ENCODE results near the gene SLC28A3.
"Not testable (repeated sequence)": the region's sequence is repeated elsewhere in the genome, so short reads cannot be mapped to it uniquely, and the experiment has no call there.

SLC28A3 gene, protein sequence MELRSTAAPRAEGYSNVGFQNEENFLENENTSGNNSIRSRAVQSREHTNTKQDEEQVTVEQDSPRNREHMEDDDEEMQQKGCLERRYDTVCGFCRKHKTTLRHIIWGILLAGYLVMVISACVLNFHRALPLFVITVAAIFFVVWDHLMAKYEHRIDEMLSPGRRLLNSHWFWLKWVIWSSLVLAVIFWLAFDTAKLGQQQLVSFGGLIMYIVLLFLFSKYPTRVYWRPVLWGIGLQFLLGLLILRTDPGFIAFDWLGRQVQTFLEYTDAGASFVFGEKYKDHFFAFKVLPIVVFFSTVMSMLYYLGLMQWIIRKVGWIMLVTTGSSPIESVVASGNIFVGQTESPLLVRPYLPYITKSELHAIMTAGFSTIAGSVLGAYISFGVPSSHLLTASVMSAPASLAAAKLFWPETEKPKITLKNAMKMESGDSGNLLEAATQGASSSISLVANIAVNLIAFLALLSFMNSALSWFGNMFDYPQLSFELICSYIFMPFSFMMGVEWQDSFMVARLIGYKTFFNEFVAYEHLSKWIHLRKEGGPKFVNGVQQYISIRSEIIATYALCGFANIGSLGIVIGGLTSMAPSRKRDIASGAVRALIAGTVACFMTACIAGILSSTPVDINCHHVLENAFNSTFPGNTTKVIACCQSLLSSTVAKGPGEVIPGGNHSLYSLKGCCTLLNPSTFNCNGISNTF

GRCh38 chr9:84340535-84340934, at the start of gene SLC28A3:
Gene SLC28A3 (minus strand): TSS chr9:84340758. CDS start chr9:84340633, 125 bp downstream.
- DNase-seq: no peak

DNA sequence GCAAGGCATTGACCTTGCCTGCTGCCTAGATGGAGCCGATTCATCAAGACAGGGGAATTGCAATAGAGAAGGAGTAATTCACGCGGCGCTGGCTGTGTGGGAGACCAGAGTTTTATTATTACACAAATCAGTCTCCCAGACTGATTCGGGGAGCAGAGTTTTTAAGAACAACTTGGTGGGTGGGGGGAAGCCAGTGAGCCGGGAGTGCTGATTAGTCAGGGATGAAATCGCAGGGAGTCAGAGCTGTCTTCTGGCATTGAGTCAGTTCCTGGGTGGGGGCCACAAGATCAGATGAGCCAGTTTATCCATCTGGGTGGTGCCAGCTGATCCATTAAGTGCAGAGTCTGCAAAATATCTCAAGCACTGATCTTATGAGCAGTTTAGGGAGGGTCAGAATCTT, 49.7 kb upstream of the SLC28A3 start:
- not testable (repeated sequence) for DNase-seq

DNA sequence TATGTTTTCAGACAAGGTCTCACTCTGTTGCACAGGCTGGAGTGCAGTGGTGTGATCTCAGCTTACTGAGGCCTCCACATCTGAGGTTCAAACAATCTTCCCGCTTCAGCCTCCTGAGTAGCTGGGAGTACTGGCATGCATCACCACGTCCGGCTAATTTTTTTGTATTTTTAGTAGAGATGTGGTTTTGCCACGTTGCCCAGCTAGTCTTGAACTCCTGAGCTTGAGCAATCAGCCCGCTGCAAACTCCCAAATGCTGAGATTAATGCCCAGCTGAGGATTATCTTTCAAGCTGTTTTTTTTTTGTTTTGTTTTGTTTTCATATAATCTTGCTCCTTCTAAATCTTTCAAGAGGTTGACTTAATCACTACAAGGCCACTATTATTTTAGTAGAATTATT, 47.3 kb upstream of the SLC28A3 start:
- no peak for DNase-seq

- no peak for DNase-seq
Measured at GRCh38 chr9:84386753-84387152, 46.2 kb upstream of the SLC28A3 start.

DNA sequence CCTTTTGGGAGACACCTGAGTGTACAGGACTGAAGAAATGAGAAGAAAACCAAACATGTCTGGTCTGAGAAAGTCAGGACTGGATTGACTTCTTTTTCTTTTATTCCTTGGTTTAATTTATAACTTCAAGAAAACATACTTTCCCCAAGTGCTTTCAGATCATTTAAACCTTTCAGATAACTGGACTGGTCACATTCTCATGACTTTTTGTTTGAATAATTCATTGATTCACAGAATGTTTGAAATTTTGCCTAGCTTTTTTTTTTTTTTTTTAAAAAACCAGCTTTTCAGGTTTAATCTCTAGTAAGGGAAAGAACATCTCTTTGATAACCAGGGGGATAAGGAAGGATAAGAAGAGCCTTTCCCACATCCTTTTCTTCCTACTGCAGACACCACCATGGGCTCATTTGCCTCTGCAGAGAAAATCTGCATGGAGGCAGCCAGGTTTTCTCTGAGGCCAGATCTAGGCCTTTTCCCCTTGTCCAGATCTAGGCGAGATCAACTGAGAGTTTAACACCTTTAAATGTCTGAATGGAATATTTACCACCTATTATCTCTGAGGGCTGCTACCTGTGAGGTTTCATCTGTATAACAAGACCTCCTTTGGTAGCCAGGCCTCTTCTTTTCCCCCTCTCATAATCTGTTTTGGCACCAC, 45.0 kb upstream of the SLC28A3 start:
- DNase-seq: no peak

- no peak for DNase-seq
Measured at GRCh38 chr9:84384617-84385016, 44.1 kb upstream of the SLC28A3 start.

DNA sequence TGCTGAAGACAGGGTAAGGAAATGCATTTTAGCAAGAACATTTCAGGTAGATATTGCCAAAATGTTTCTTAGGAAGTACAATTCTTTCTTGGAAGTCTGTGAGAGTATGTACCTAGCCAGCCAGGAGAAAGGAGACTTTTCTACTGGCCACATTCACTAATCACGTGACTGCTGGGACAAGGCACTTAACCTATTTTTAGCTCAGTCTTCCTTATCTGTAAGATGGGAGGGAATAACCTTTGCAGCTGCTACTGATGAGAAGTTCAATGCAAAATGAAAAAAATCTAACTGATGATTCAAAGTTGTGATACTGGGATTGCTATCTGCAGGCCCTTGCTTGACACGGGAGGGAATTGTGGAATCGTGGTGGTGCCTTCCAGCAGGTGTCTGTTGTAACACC, 42.6 kb upstream of the SLC28A3 start:
- DNase-seq: no peak

DNA sequence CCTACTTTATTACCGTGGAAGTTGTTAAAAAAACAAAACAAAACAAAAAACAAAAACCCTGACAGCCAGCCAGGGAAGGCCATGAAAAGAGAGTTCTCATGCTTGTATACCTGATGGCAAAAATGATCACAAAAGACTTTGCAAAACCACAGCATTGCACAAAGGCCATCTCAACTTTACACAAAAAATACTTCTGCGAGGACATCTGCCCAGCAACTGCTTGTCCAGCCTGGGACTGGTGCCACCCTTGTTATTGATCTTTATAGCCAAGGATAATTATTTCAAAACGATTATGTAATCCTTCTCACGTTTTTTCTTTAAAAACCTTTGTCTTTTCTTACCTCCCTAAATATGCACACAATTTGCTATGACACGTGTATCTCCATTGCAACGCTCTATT, 42.2 kb upstream of the SLC28A3 start:
- DNase-seq: no peak

- no peak for DNase-seq
Measured at GRCh38 chr9:84381508-84381907, 41.0 kb upstream of the SLC28A3 start.

DNA sequence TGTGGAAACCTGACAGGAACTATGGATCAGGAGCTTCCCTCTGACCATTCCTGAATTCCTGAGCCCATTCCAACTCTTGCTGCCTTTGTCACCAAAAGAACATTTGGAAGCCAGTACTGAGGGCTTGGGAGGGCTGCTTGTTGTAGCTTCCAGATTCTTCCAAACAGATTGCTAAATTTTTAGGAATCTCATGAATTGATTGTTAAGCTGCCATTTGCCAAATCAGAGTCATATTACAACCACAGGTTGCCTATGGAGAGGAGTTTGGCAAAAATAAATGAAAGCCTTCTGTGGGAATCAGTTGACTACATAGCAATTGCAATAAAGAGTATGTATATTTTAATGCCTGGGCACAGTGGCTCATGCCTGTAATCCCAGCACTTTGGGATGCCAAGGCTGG, 39.2 kb upstream of the SLC28A3 start:
- DNase-seq: no peak

GRCh38 chr9:84375954-84376353, 35.4 kb upstream of the SLC28A3 start:
- DNase-seq: no peak

- DNase-seq: no peak
Measured at GRCh38 chr9:84374516-84374915, 34.0 kb upstream of the SLC28A3 start.

GRCh38 chr9:84374013-84374412, 33.5 kb upstream of the SLC28A3 start:
- DNase-seq: no peak

- no peak for DNase-seq
Measured at GRCh38 chr9:84371737-84372136, 31.2 kb upstream of the SLC28A3 start.

GRCh38 chr9:84368601-84369000, 28.0 kb upstream of the SLC28A3 start:
- DNase-seq: no peak

DNA sequence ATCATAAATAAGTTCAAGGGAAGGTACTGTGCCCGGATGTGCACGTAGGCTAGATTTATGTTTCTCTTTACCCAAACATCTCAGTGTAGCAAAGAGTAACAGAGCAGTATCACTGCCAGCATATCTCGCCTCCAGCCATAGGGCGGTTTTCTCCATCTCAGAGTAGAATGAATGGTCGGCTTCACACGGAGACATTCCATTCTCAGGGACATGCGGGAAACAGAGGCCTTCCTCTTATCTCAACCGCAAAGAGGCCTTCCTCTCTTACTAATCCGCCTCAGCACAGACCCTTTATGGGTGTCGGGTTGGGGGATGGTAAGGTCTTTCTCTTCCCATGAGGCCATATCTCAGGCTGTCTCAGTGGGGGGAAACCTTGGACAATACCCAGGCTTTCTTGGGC, 27.2 kb upstream of the SLC28A3 start:
- DNase-seq: not testable (repeated sequence)

- no peak for DNase-seq
Measured at GRCh38 chr9:84366683-84367082, 26.1 kb upstream of the SLC28A3 start.

DNA sequence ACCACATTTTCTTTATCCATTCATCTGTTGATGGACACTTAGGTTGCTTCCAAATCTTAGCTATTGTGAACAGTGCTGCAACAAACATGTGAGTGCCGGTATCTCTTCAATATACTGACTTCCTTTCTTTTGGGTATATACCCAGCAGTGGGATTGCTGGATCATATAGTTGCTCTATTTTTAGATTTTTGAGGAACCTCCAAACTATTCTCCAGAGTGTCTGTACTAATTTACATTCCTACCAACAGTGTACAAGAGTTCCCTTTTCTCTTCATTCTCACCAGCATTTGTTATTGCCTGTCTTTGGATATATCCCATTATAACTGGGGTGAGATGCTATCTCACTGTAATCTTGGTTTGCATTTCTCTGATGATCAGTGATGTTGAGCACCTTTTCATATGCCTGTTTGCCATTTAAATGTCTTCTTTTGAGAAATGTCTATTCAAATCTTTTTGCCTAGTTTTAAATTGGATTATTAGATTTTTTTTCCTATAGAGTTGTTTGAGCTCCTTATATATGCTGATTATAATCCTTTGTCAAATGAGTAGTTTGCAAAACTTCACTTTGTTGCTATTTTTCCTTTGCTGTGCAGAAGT, 24.4 kb upstream of the SLC28A3 start:
- not testable (repeated sequence) for DNase-seq

- no peak for DNase-seq
Measured at GRCh38 chr9:84361645-84362044, 21.1 kb upstream of the SLC28A3 start.

GRCh38 chr9:84357275-84357674, 16.7 kb upstream of the SLC28A3 start:
- DNase-seq: no peak

GRCh38 chr9:84354035-84354434, 13.5 kb upstream of the SLC28A3 start:
- DNase-seq: no peak

GRCh38 chr9:84349671-84350070, 9.1 kb upstream of the SLC28A3 start:
- DNase-seq: no peak

DNA sequence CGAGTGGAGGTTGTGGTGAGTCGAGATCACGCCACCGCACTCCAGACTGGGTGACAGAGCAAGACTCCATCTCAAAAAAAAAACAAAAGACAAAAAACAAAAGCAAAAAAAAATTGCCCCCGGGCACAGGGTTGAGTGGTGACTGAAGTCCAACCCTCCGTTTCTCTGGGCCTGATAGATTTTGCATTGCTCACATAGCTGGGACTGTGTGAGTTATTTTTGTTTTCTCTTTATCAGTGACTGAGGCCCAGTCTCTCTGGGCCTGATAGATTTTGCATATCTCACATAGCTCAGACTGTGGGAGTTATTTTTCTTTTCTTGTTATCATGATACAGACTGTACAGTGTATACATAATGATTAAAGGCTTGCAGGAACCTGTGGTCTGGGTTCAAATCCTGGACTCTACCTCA, 2.6 kb upstream of the SLC28A3 start:
- DNase-seq: no peak
